NT2/D1 (cell line): ENCODE data around the gene STOML1.

ENCODE experiments used
- DNase-seq: peaks from one replicate; pipeline ENCODE4 v3.0.0-alpha.2; 2011; ENCODE audit warnings: low read depth, low spot score
- H3K27me3 ChIP-seq: 2 replicates; pipeline ENCODE4 v1.6.0; 2011; ENCODE audit warnings: mild to moderate bottlenecking; ENCODE audit not compliant: insufficient read length, insufficient read depth
- H3K36me3 ChIP-seq: 2 replicates; pipeline ENCODE4 v1.6.1; 2011; ENCODE audit warnings: mild to moderate bottlenecking, low read length, mixed read lengths; ENCODE audit not compliant: insufficient read depth, insufficient read length
- H3K4me1 ChIP-seq: 2 replicates; pipeline ENCODE4 v1.5.1; 2011; ENCODE audit not compliant: insufficient read depth, insufficient read length
- H3K4me3 ChIP-seq: 2 replicates; pipeline ENCODE4 v1.5.1; 2011; ENCODE audit warnings: low read depth; ENCODE audit not compliant: insufficient read length
- H3K9ac ChIP-seq: 2 replicates; pipeline ENCODE4 v1.6.0; 2011; ENCODE audit warnings: low read depth; ENCODE audit not compliant: insufficient read length
- H3K9me3 ChIP-seq: 2 replicates; pipeline ENCODE4 v1.5.1; 2011; ENCODE audit warnings: mild to moderate bottlenecking, low read length; ENCODE audit not compliant: insufficient read depth
- SUZ12 ChIP-seq: IDR thresholded peaks from 2 replicates; pipeline ENCODE4 v1.6.1; 2011; ENCODE audit not compliant: insufficient read length, insufficient read depth; ENCODE audit errors: extremely low read depth
- YY1 ChIP-seq: IDR thresholded peaks from 2 replicates; pipeline ENCODE4 v1.6.1; 2011; ENCODE audit not compliant: insufficient read length, insufficient read depth
- ZNF274 ChIP-seq: IDR thresholded peaks from 2 replicates; pipeline ENCODE4 v1.6.1; 2011; ENCODE audit warnings: mild to moderate bottlenecking, low read depth, low read length

Gene STOML1

DNA sequence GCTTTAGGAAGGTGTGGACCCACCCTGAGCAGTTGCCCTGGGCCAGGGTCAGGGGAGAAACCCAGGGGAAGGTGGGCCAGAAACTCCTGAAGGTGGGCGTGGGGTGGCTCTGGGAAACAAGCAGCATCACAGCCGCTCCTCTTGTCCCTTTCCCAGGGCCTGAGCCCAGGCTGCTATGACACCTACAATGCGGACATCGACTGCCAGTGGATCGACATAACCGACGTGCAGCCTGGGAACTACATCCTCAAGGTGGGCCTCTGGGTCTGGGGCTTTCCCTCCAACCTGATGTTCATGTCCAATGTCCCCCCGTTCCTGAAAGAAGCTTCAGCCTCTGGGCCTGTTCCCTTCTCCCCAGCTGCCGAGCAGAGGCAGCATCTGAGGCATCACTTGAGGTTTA is 44.4 kb downstream of the STOML1 start:
- no peaks in the 10 kb centered on the region for H3K9me3 ChIP-seq
- no peak for DNase-seq
- H3K4me3 ChIP-seq, result no peak overlapping the region
- no peak overlapping the region for H3K9ac ChIP-seq
- H3K4me1 ChIP-seq, result peaks cover 20% of the 10 kb centered on the region
- TF ChIP-seq YY1, result no peak
- peaks cover 67% of the 10 kb centered on the region for H3K36me3 ChIP-seq
- H3K27me3 ChIP-seq, result no peaks in the 10 kb centered on the region

DNA sequence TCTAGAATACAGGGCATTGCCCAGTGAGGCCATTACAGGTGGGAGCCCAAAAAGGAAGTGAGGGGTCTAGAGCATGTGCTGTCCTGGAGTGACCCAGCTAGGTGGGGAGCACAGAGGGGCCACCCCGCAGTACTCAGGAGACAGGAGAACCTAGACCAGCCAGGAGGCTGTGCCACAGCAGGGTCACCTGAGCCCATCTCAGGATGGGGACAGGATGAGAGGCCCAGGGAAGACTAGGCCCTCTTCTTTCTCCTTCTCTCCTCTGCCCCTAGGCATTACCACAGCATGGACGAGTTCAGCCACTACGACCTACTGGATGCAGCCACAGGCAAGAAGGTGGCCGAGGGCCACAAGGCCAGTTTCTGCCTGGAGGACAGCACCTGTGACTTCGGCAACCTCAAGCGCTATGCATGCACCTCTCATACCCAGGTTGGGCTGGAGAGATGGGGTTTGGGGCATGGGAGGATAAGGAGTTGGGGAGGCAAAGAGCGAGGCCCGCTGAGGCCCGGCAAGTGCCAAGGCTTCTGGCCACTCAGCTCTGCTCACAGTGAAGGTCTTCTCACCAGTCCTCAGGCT is 45.2 kb downstream of the STOML1 start:
- TF ChIP-seq YY1 (no peak), SUZ12 (no peak), ZNF274 (no peak)
- Histone ChIP-seq H3K27me3 (no peaks in the 10 kb centered on the region), H3K4me1 (peaks cover 16% of the 10 kb centered on the region), H3K9ac (no peak overlapping the region), H3K4me3 (no peak overlapping the region), H3K9me3 (no peaks in the 10 kb centered on the region), H3K36me3 (peaks cover 60% of the 10 kb centered on the region)
- no peak for DNase-seq

DNA sequence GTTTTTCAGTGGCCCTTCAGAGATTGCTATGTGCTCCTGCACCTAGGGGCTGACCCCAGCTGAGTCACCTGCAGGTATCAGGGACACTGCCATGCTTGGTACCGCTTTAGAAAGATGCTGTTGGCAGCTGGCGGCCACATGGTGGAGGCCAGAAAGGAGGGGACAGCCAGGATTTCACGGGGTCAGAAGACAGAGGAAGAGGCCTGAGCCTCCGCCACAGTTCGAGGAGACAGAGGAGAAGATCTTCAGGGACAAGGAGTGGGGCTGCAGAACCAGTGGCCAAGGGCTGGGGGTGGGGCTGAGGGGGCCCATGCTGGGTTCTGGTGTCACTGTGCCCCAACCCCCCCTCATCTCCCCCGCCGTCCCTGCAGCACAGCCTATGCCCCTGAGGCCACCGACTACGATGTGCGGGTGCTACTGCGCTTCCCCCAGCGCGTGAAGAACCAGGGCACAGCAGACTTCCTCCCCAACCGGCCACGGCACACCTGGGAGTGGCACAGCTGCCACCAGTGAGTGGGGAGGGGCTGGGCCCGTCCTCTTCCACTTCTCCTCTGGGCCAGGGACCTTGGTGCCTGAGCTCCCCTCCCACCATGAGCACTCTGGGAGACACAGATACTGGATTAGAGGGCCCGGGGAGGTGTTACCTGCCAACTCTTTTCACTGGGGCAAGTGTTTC is 45.9 kb downstream of the STOML1 start:
- no peaks in the 10 kb centered on the region for H3K27me3 ChIP-seq
- TF ChIP-seq YY1, result no peak
- no peak for TF ChIP-seq SUZ12
- TF ChIP-seq ZNF274, result no peak
- no peak overlapping the region for H3K9ac ChIP-seq
- no peak overlapping the region for H3K4me3 ChIP-seq
- H3K9me3 ChIP-seq, result no peaks in the 10 kb centered on the region
- H3K4me1 ChIP-seq, result peaks cover 10% of the 10 kb centered on the region
- peaks cover 59% of the 10 kb centered on the region for H3K36me3 ChIP-seq
- no peak for DNase-seq

DNA sequence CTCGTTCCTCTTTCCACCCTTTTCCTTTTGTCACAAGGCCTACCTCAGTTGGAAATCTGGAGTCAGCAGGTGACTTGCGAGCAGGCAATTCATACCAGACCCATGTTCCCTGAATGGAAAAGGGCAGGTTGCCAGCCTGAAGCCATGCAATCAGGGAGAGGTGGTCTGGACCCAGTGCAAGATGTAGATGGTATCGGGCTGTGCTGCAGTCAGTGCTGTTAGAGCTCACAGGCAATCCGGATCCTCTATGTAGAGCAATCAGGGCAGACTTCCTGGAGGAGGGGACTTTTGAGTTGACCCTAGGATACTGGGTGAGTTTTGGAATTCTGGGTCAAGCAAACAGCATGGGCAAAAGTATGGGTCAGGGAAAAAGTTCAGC is 47.0 kb downstream of the STOML1 start:
- H3K27me3 ChIP-seq, result no peaks in the 10 kb centered on the region
- no peaks in the 10 kb centered on the region for H3K9me3 ChIP-seq
- peaks cover 8% of the 10 kb centered on the region for H3K4me1 ChIP-seq
- DNase-seq, result no peak
- TF ChIP-seq ZNF274 (no peak), SUZ12 (no peak), YY1 (no peak)
- peaks cover 54% of the 10 kb centered on the region for H3K36me3 ChIP-seq
- H3K9ac ChIP-seq, result no peak overlapping the region
- no peak overlapping the region for H3K4me3 ChIP-seq

DNA sequence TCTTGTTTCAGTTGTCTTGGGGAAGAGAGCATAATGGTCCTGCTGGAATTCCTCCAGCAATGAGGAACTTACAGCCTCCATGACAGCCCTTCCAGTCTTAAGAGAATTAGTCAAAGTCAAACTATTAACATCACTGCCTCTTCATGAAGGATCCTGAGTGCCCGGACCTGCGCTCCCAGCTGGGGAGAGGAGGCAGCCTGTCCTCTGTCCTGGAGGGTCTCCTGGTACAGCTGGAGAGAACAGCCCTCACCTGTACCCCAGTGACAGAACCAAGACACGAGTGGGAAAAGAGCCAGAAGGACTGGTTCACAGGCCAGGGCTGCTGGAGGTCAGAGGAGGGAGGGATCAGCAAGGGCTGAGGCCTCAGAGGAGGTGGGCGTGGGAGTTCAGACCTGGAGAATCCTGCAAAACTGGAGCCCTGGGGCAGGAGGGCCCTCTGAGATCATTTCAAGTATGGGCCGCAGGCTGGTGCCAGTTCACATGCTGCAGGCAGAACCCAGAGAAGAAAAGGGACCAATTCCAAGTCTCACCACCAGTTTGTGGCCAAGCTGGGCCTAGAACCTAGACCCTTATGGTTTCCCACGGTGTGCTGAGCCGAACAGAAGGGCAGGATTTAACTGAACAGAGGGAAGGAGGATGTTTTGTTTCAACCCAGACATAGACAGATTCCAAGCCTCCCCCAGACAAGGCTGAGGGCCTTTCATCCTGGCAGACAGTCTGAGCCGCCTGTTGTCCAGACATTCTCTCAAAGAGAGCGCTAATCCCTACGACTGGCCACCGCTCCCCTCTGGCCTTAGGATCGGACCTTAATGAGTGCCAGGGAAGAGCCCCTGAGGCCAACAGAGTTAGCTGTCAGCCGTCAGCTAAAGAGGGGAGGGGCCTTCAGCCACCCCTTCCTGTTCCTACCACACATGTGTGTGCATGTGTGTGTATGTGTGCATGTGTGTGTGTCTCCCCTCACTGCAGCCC is 47.6 kb downstream of the STOML1 start:
- no peak for TF ChIP-seq YY1
- TF ChIP-seq SUZ12, result no peak
- no peak for TF ChIP-seq ZNF274
- peaks cover 8% of the 10 kb centered on the region for H3K4me1 ChIP-seq
- peaks cover 49% of the 10 kb centered on the region for H3K36me3 ChIP-seq
- no peaks in the 10 kb centered on the region for H3K27me3 ChIP-seq
- H3K9ac ChIP-seq, result no peak overlapping the region
- DNase-seq, result no peak
- H3K9me3 ChIP-seq, result no peaks in the 10 kb centered on the region
- H3K4me3 ChIP-seq, result no peak overlapping the region

DNA sequence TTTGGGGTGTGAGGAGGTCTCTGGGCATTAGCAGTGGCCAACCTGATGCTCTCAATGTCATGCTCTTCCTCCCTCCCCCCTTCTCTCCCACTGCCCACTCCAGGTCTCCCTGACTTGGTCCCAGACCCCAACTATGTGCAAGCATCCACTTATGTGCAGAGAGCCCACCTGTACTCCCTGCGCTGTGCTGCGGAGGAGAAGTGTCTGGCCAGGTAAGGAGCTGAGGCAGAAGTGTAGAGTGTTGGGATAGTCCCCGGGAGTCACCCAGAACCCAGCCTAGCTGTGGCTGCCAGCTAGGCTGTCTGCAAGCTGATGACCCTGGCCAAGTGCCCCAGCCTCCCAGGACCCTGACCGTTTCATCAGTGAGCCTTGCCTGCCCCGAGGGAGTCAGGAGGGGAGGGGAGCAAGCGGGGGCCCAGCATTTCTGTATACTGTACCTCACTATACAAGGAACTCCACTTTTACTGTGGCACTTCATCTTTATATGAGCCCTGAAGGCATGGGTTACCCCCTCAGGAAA is 49.3 kb downstream of the STOML1 start:
- DNase-seq, result no peak

More for the DNA sequence above, 49.3 kb downstream of the STOML1 start:
- Histone ChIP-seq H3K9ac (no peak overlapping the region), H3K27me3 (no peaks in the 10 kb centered on the region), H3K4me1 (peaks cover 11% of the 10 kb centered on the region), H3K36me3 (peaks cover 37% of the 10 kb centered on the region), H3K9me3 (no peaks in the 10 kb centered on the region), H3K4me3 (no peak overlapping the region)
- TF ChIP-seq ZNF274 (no peak), YY1 (no peak), SUZ12 (no peak)
